Activated T-cell treated with anti-CD3 and anti-CD28 coated beads for 24 hours (primary cell): ENCODE measurements around the gene ANAPC5.
"Not testable (repeated sequence)": the region's sequence is repeated elsewhere in the genome, so short reads cannot be mapped to it uniquely, and the experiment has no call there.

ENCODE experiments used
- DNase-seq: peaks from one replicate; pipeline ENCODE4 v3.0.0-alpha.2; 2020; ENCODE audit warnings: low read depth

Gene ANAPC5

DNA sequence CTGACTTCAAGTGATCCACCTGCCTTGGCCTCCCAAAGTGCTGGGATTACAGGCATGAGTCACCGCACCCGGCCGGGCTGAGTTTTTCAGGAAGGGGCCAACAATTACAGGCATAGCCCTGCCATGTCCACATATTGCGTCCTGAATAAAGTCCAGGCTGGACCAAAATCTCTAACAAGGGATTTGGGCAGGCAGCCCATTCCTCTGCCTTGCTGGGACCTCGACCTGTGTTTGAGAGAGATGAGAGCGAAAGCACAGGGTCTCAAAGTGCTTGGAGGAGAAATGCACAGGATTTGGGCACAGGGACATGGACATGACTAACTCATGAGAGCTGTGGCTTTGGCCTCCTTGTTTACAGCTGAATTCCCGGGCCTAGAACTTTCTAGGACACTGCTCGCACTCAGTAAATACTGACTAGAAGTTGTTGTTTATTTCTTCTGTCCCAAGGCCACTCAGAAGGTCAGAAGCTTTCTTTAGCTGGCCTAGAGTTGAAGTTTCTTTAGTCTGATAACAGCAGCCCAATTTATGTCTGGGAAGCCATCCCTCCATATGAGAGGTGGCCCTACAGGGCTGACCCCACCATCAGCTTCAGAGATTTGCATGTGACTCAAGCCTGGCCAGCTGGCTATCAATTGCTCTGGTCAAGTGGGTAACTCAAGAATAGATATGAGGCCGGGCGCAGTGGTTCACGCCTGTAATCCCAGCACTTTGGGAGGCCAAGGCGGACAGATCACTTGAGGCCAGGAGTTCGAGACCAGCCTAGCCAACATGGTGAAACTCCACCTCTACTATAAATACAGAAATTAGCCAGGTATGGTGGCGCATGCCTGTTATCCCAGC is 67.4 kb downstream of the ANAPC5 start:
- no peak for DNase-seq

DNA sequence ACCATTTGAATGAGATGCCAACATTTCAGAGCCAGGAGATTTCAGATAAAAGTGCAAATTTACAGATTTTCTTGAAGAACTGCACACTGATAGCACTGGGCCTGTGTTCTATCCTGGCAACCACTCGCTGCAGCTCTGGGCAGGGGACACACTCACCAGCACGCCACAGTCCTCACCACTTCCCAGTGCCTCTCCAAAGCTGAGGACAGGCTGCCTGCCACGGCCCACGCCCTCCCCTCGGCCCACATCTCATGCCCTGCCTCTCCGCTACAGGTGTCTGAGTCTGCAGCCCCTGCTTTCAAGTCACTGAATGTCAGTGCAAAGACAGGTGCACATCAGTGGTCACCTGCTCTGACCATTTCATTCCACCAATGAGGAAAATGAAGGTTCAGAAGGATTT is 68.4 kb downstream of the ANAPC5 start:
- DNase-seq: no peak

- no peak for DNase-seq
Observed at GRCh38 chr12:121283388-121283787, 68.8 kb downstream of the ANAPC5 start.

DNA sequence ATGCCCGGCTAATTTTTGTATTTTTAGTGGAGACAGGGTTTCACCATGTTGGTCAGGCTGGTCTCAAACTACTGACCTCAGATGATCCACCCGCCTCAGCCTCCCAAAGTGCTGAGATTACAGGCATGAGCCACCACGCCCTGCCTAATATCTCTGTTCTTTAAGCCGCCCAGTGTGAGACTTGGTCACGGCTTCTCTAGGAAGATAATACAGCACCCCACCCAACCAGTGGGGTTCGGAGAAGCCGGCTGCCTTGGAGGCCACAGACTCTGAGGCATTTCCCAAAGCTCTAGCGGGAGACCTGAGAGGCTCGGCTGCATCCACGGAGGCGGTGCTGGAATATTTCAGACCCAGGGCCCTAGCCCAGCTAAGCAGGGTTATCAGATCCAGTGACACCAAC is 69.3 kb downstream of the ANAPC5 start:
- DNase-seq: not testable (repeated sequence)

DNA sequence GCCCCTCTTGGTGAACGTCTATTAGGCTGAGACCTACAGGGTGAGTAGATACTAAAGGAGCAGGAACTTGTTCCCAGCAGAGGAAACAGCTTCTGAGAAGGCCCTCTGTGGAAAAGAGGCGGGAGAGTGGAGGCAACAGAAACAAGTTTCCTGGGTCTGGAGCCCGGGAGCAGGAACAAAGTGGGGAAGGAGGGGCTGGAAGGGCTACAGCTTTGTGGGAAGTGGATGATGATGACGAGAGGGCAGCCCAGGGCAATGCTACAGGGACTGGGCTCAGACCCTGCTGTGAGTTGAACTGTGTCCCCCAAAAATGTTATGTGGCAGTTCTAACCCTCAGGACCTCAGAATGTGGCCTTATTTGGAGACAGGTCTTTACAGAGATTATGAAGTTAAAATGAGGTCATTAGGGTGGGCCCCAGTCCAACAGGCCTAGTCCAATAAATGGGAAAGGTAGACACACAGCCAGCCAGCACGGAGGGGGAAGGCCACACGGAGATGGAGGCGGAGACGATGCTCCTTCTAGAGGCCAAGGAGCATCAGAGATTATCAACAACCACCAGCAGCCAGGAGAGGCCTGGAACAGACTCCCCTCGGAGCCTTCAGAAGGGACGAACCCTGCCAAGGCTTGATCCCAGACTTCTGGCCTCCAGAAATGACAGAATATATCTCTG is 70.0 kb downstream of the ANAPC5 start:
- no peak for DNase-seq

DNA sequence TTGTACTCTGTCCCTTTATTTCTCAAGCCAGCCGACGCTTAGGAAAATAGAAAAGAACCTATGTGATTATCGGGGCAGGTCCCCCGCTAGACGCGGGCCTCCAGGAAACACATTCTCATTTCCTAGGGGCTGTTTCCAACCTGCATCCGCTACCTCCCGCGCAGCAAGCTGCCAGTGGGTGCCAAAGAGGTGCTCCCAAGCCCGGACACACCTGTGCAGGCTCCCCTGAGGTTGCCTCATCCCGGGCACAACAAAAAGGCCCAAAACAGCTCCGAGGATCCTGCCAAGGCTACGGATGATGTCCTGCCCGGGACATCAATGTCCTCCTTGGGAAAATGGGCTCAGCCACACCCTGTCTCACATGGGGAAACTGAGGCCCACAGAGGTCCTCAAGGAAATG is 71.1 kb downstream of the ANAPC5 start:
- DNase-seq: not testable (repeated sequence)

DNA sequence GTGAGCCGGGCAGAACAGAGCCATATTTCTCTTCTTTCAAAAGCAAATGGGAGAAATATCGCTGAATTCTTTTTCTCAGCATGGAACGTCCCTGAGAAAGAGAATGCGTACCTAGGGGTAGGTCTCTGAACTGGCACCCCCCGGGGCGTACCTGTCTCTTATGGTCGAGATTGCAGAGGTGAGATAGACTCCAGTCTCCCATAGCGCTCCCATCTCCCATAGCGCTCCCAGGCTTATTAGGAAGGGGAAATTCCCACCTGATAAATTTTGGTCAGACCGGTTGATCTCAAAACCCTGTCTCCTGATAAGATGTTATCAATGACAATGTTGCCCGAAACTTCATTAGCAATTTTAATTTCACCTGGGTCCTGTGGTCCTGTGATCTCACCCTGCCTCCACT is 71.7 kb downstream of the ANAPC5 start:
- DNase-seq: not testable (repeated sequence)

- no peak for DNase-seq
Observed at GRCh38 chr12:121279507-121279915, 72.7 kb downstream of the ANAPC5 start.

DNA sequence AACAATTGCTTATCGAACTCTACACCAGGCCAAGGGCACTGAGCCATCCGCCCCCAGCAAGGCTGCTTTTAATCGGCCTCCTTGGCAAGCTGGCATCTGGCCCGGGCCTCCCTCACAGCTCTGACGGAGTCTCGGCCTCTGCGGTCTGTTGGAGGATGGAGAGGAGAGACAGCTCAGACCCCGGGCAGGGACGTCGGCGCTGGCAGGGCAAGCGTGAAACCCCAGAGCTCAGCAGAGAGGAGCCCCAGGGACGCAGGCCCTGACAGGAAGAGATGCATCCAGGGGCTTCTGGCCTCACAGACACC is 73.2 kb downstream of the ANAPC5 start:
- no peak for DNase-seq

- DNase-seq: no peak
Observed at GRCh38 chr12:121278169-121279070, 73.8 kb downstream of the ANAPC5 start.

GRCh38 chr12:121277374-121277759 is 74.8 kb downstream of the ANAPC5 start:
- no peak for DNase-seq

GRCh38 chr12:121274036-121274763 is 78.0 kb downstream of the ANAPC5 start:
- DNase-seq: no peak

DNA sequence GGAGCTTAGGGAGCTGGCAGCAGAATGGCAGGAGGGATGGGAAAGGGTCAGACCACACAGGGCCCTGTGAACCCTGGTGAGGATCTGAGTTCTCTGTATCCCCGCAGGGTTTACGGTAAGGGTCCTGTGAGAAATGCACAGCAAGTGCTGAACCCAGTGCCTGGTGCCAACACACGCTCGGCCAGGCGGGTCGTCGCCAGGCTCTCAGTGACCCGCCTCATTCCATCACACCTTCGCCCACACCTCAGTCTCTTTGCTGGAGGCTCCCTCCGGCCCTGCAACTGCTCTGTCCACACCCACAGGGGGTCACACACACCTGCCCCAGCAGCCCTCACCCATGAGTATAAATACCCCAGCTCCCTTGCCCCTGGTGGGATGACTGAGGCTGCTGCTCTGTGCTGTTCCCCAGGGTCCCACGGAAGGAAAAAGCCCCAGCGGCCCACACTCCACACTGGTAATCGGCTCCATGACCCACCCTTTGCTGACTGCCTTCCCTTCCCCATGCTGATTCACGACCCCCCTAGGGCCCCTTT is 78.8 kb downstream of the ANAPC5 start:
- no peak for DNase-seq

- no peak for DNase-seq
Observed at GRCh38 chr12:121267822-121268221, 84.4 kb downstream of the ANAPC5 start.

DNA sequence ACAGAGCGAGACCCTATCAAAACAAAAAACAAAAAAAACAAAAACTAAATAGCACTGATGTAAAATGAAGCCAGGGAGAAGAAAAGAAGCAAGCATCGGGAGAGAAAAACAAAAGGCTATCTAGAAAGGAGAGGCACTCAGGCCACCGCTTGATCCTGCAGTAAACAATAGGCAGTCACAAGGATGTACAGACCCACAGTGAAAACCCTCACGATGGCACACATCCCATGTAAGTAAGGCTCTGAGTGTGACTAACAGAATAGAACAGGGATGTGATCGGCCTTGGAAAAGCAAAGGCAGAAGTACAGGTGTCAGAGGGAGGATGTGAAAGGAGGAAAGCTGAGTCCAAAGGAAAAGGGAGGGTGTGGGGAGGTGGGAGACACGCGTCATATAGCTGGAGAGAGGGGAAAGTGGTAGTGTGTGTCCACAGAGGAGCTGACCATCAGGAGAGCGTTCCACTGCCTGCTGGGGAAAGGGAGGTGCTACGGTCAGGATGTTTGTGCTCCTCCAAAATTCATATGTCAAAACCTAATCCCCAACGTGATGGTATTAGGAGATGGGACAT is 87.2 kb downstream of the ANAPC5 start:
- no peak for DNase-seq

DNA sequence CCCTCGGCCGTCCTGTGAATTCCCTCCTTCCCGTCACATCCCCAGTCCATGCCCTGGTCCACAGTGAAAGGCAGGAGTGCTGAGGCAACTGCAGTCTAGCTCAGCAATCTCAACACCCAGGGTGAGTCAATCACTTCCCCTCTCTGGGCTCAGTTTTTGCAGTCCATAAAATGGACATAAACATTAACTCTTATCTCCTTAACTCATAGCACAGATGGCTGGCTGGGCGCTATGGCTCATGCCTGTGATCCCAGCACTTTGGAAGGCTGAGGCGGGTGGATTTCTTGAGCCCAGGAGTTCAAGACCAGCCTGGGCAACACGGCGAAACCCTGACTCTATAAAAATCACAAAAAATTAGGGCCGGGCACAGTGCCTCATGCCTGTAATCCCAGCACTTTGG is 88.1 kb downstream of the ANAPC5 start:
- DNase-seq: no peak

DNA sequence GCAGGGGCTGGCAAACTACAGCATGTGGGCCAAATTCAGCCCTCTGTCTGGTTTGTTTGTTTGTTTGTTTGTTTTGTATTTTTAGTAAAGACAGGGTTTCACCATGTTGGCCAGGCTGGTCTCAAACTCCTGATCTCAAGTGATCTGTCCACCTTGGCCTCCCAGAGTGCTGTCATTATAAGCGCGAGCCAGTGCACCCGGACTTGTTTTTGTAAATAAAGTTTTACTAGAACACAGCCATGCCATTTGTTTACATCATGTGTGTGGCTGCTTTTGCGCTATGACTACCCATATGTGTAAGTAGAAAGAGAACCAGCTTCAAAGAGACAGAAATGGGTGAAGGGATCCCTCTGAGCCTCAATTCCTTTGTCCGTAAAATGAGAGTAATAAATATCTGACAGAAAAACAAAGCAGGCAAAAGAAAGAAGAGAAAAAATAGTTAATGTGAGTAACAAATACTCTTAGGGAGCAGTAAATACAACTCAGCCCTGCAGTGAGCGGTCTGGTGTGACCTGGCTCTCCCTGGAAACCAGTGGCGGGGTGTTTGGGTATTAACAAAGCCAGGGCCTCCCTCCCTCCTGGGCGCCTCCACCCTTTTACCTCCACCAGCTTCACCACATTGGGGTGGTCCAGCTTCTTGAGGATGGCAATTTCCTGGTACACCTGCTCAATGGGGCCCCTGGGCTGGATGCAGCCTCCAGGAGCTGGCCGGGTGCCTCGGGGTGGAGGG is 88.8 kb downstream of the ANAPC5 start:
- no peak for DNase-seq

- no peak for DNase-seq
Observed at GRCh38 chr12:121261398-121261797, 90.8 kb downstream of the ANAPC5 start.

GRCh38 chr12:121260091-121260490 is 92.1 kb downstream of the ANAPC5 start:
- no peak for DNase-seq

DNA sequence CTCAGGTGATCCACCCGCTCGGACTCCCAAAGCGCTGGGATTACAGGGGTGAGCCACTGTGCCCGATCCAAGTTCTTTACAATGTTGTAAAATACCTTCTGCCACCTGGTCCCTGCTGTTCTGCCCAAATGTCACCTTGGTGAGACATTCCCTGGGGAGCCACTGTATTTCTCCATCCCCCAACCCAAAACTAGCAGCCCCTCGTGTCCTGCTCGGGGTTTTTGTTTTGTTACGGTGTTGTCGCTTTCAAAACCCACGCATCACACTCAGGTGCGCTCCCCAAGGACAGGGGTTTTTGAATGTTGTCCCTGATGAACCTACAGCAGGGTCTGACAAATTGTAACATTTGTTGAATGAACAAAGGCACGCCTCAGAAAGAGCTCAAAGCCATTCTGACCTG is 93.1 kb downstream of the ANAPC5 start:
- no peak for DNase-seq
